DOHH2 (cell line): ENCODE data around the gene LRRC74B.
A peak's percentile ranks its signal among the peaks of the same experiment; 100 is the strongest.

Source experiments
- CTCF ChIP-seq: fragments of 200-600 bp; sonication (generic); IDR thresholded peaks from one replicate; pipeline ENCODE4 v1.5.1; 2014; ENCODE audit warnings: antibody characterized with exemption, mild to moderate bottlenecking, low read depth, low read length; ENCODE audit not compliant: poor library complexity, severe bottlenecking
- EZH2phosphoT487 ChIP-seq: fragments of 200-600 bp; sonication (generic); IDR thresholded peaks from 2 replicates; pipeline ENCODE4 v1.6.1; 2017; ENCODE audit warnings: borderline replicate concordance, mild to moderate bottlenecking, antibody characterized with exemption, low read length, moderate library complexity, mixed read lengths

- TF ChIP-seq CTCF, result peak; percentile 57
- no peak for TF ChIP-seq EZH2phosphoT487
Observed at GRCh38 chr22:21098099-21098671, 52.4 kb downstream of the LRRC74B start.
